ENCODE measurements around the gene ACMSD. TPM values are rescaled to one million over a fixed set of nuclear protein-coding genes. Genes with fewer than 3 reads are reported as not detected.

ACMSD gene
- total and polyA plus RNA-seq, 2 of the 13 experiments (the other 11 are each of a cell fraction or from before 2014, with no cell fraction given) = not detected

- TF ChIP-seq ZBTB4 (CRISPR knock-in tag; IDR thresholded peaks at IDR 0.05; ENCODE audit: borderline replicate concordance) = peak; percentile 67; the same call in 1 of the 2 replicates
- TF ChIP-seq NFATC3 (CRISPR knock-in tag; IDR thresholded peaks at IDR 0.05) = no peak
- TF ChIP-seq HNRNPK (IDR thresholded peaks at IDR 0.05; ENCODE audit: low read depth, low read length, poor library complexity, severe bottlenecking) = peak; percentile 95
- TF ChIP-seq ZNF784 (CRISPR knock-in tag; IDR thresholded peaks at IDR 0.05; ENCODE audit: borderline replicate concordance) = 0 out of 2 replicates have a peak, but pooled peaks have one; percentile 2
- peak; percentile 100 for TF ChIP-seq IRF2 (CRISPR knock-in tag; IDR thresholded peaks at IDR 0.05)
- no peak; the same call in 1 of the 2 replicates for TF ChIP-seq SMC3 (IDR thresholded peaks at IDR 0.05; ENCODE audit: low read length)
- TF ChIP-seq, protein P1, sequence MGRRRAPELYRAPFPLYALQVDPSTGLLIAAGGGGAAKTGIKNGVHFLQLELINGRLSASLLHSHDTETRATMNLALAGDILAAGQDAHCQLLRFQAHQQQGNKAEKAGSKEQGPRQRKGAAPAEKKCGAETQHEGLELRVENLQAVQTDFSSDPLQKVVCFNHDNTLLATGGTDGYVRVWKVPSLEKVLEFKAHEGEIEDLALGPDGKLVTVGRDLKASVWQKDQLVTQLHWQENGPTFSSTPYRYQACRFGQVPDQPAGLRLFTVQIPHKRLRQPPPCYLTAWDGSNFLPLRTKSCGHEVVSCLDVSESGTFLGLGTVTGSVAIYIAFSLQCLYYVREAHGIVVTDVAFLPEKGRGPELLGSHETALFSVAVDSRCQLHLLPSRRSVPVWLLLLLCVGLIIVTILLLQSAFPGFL (CRISPR knock-in tag; IDR thresholded peaks at IDR 0.05) = 0 out of 2 replicates have a peak, but pooled peaks have one; percentile 39
- no peak for TF ChIP-seq JUN (CRISPR knock-in tag; IDR thresholded peaks at IDR 0.05)
- no peak for TF ChIP-seq ZNF598 (CRISPR knock-in tag; IDR thresholded peaks at IDR 0.05; ENCODE audit: borderline replicate concordance)
- peak; percentile 58 for TF ChIP-seq CBFB (CRISPR knock-in tag; IDR thresholded peaks at IDR 0.05)
- peak; percentile 71 for TF ChIP-seq RXRA (CRISPR knock-in tag; IDR thresholded peaks at IDR 0.05)
- TF ChIP-seq ERF (CRISPR knock-in tag; IDR thresholded peaks at IDR 0.05) = peak; percentile 67
- TF ChIP-seq, protein P2, sequence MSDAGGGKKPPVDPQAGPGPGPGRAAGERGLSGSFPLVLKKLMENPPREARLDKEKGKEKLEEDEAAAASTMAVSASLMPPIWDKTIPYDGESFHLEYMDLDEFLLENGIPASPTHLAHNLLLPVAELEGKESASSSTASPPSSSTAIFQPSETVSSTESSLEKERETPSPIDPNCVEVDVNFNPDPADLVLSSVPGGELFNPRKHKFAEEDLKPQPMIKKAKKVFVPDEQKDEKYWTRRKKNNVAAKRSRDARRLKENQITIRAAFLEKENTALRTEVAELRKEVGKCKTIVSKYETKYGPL (CRISPR knock-in tag; IDR thresholded peaks at IDR 0.05) = 0 out of 2 replicates have a peak, but pooled peaks have one; percentile 67
- TF ChIP-seq ZNF468 (CRISPR knock-in tag; IDR thresholded peaks at IDR 0.05) = peak; percentile 72; the same call in 1 of the 2 replicates
- peak; percentile 18; the same call in 1 of the 2 replicates for TF ChIP-seq FOSL2 (CRISPR knock-in tag; IDR thresholded peaks at IDR 0.05)
- peak; percentile 29 for TF ChIP-seq ZNF589 (CRISPR knock-in tag; conservative IDR thresholded peaks at IDR 0.05)
- TF ChIP-seq SALL1 (CRISPR knock-in tag; IDR thresholded peaks at IDR 0.05) = peak; percentile 70
- peak; percentile 25; the same call in 1 of the 2 replicates for TF ChIP-seq ARNT2 (CRISPR knock-in tag; IDR thresholded peaks at IDR 0.05; ENCODE audit: low read depth)
- TF ChIP-seq ZNF44 (CRISPR knock-in tag; IDR thresholded peaks at IDR 0.05) = peak; percentile 18; the same call in 1 of the 2 replicates
- TF ChIP-seq, protein P3, sequence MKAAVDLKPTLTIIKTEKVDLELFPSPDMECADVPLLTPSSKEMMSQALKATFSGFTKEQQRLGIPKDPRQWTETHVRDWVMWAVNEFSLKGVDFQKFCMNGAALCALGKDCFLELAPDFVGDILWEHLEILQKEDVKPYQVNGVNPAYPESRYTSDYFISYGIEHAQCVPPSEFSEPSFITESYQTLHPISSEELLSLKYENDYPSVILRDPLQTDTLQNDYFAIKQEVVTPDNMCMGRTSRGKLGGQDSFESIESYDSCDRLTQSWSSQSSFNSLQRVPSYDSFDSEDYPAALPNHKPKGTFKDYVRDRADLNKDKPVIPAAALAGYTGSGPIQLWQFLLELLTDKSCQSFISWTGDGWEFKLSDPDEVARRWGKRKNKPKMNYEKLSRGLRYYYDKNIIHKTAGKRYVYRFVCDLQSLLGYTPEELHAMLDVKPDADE (CRISPR knock-in tag; IDR thresholded peaks at IDR 0.05) = no peak
- TF ChIP-seq, protein P4, sequence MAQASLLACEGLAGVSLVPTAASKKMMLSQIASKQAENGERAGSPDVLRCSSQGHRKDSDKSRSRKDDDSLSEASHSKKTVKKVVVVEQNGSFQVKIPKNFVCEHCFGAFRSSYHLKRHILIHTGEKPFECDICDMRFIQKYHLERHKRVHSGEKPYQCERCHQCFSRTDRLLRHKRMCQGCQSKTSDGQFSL (CRISPR knock-in tag; IDR thresholded peaks at IDR 0.05) = peak; percentile 85
Observed at GRCh38 chr2:134918526-134919340, 80.3 kb downstream of the ACMSD start, which contains the start of gene CCNT2 (continued).
